Measurements from ENCODE around the gene ASB1. TPM values are rescaled to one million over a fixed set of nuclear protein-coding genes. Genes with fewer than 3 reads are reported as not detected.
"Not testable (repeated sequence)": the region's sequence is repeated elsewhere in the genome, so short reads cannot be mapped to it uniquely, and the experiment has no call there.

ASB1 gene
- total and polyA plus RNA-seq, 2 donors (not counting 1 experiment from before 2014, with no cell fraction given) = 31.9 to 50.7 TPM

DNA sequence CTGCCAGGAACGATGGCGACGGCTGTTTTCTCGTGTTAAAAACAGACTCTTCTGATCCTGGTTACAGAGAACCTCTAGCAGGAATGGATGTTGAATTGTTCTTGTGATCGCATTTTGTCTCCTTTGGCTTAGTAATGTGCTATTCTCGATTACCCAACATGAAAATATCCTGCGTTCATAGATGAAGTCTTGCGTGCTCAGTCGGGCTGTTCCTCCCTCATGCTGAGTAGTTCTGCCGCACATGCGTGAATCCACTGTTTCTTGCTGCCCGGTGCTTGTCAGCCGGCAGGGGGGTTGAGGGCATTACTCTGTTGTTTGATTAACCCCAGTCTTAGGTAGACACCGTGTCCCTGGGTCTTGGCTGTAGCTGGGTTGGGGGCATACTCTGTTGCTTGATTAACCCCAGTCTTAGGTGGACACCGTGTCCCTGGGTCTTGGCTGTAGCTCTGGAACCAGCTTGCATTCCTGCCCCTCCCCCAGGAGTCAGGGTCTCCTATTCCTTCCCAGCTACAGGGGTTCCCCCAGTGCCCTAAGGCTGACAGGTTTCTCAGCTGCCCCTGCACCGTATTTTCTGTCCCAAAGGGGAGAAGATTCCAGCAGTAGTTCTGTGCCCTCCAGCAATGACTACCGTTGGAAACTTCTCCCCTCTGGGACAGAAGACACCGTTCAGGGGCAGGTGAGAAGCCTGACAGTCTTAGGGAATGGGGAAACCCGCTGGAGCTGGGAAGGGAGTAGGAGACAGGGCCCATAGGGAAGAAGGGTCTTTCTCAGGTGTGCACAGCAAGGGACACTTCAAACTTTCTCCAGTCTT, 22.1 kb upstream of the ASB1 start:
- no peak for TF ChIP-seq EZH2 (IDR thresholded peaks at IDR 0.05; ENCODE audit: borderline replicate concordance, insufficient read depth, low read depth, low read length, poor library complexity, severe bottlenecking)
- TF ChIP-seq, protein P1, sequence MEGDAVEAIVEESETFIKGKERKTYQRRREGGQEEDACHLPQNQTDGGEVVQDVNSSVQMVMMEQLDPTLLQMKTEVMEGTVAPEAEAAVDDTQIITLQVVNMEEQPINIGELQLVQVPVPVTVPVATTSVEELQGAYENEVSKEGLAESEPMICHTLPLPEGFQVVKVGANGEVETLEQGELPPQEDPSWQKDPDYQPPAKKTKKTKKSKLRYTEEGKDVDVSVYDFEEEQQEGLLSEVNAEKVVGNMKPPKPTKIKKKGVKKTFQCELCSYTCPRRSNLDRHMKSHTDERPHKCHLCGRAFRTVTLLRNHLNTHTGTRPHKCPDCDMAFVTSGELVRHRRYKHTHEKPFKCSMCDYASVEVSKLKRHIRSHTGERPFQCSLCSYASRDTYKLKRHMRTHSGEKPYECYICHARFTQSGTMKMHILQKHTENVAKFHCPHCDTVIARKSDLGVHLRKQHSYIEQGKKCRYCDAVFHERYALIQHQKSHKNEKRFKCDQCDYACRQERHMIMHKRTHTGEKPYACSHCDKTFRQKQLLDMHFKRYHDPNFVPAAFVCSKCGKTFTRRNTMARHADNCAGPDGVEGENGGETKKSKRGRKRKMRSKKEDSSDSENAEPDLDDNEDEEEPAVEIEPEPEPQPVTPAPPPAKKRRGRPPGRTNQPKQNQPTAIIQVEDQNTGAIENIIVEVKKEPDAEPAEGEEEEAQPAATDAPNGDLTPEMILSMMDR (IDR thresholded peaks at IDR 0.05) = no peak

DNA sequence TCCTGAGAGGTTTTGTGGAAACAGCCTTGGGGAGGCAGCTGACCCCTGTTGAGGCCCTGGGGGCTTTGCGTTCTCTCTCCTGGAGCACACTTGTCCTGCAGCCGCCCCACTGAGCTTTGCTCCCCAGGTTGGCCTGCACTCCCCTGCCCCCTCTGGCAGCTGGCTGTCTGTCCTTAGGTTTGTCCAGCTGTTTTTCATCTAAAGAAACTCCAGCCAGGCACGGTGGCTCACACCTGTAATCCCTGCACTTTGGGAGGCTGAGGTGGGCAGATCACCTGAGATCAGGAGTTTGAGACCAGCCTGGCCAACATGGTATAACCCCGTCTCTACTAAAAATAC, 21.5 kb upstream of the ASB1 start:
- H3K27me3 Mint-ChIP-seq; H3K4me1 ChIP-seq (ENCODE audit: control insufficient read depth in 2 of 2, insufficient read depth in 2 of 2, low read length in 2 of 2); H3K4me2 ChIP-seq (replicated peaks; ENCODE audit: low read depth, low read length, poor library complexity, severe bottlenecking); H3K4me1 Mint-ChIP-seq; H4K20me1 ChIP-seq (ENCODE audit: control insufficient read depth, insufficient read depth, low read length, poor library complexity, severe bottlenecking); intact Hi-C loops (cut with micrococcal nuclease); H3K27ac Mint-ChIP-seq; H3K4me3 Mint-ChIP-seq; H3K9me3 Mint-ChIP-seq (ENCODE audit: insufficient read depth); POLR2A ChIA-PET; H3K27me3 ChIP-seq (replicated peaks in 1 of 4; ENCODE audit: control extremely low read depth in 1 of 4, control insufficient read depth in 3 of 4, insufficient read depth in 4 of 4, low read length in 3 of 4); DNase-seq; H3K9ac ChIP-seq (ENCODE audit: low read length); CTCF ChIA-PET; H3K4me3 ChIP-seq (ENCODE audit: control extremely low read depth in 1 of 5, extremely low read depth in 1 of 5, insufficient read depth in 1 of 5, low read depth in 2 of 5, low read length in 4 of 5); H2AFZ ChIP-seq (ENCODE audit: insufficient read depth, low read depth, low read length, poor library complexity, severe bottlenecking); H3K9me3 ChIP-seq (ENCODE audit: control extremely low read depth in 1 of 3, control insufficient read depth in 2 of 3, insufficient read depth in 1 of 3, low read length in 2 of 3); H3K79me2 ChIP-seq (ENCODE audit: control insufficient read depth, insufficient read depth, low read length); H3K27ac ChIP-seq (ENCODE audit: low read length in 2 of 2); ATAC-seq (ENCODE audit: low read depth); H3K36me3 ChIP-seq (replicated peaks in 1 of 2; ENCODE audit: control extremely low read depth in 1 of 2, control insufficient read depth in 1 of 2, extremely low read depth in 1 of 2, insufficient read depth in 2 of 2, low read length in 1 of 2): not testable (repeated sequence)
- WGBS (ENCODE audit: insufficient coverage) = 100% methylated on average over 3 of the region's 4 CpGs

More for the DNA sequence above, 22.1 kb upstream of the ASB1 start:
- no peak overlapping the region for H3K4me3 ChIP-seq (ENCODE audit: control extremely low read depth in 1 of 5, extremely low read depth in 1 of 5, insufficient read depth in 1 of 5, low read depth in 2 of 5, low read length in 4 of 5)
- no peaks in the 10 kb centered on the region for H3K4me1 Mint-ChIP-seq
- no peaks in the 10 kb centered on the region for H3K27me3 Mint-ChIP-seq
- H3K36me3 ChIP-seq (replicated peaks in 1 of 2; ENCODE audit: control extremely low read depth in 1 of 2, control insufficient read depth in 1 of 2, extremely low read depth in 1 of 2, insufficient read depth in 2 of 2, low read length in 1 of 2) = peaks cover 0 to 5% of the 10 kb centered on the region in 2 experiments
- no peaks in the 10 kb centered on the region for H3K4me1 ChIP-seq (ENCODE audit: control insufficient read depth in 2 of 2, insufficient read depth in 2 of 2, low read length in 2 of 2)
- no peak for DNase-seq
- H4K20me1 ChIP-seq (ENCODE audit: control insufficient read depth, insufficient read depth, low read length, poor library complexity, severe bottlenecking) = no peaks in the 10 kb centered on the region
- no peak overlapping the region for H2AFZ ChIP-seq (ENCODE audit: insufficient read depth, low read depth, low read length, poor library complexity, severe bottlenecking)
- no peak overlapping the region for H3K27ac Mint-ChIP-seq
- intact Hi-C loops (cut with micrococcal nuclease) = no loop called here
- H3K9ac ChIP-seq (ENCODE audit: low read length) = no peak overlapping the region
- ChIA-PET POLR2A (no interaction called here), CTCF (no interaction called here)
- H3K9me3 ChIP-seq (ENCODE audit: control extremely low read depth in 1 of 3, control insufficient read depth in 2 of 3, insufficient read depth in 1 of 3, low read length in 2 of 3) = no peaks in the 10 kb centered on the region
- no peaks in the 10 kb centered on the region for H3K79me2 ChIP-seq (ENCODE audit: control insufficient read depth, insufficient read depth, low read length)
- 90% methylated on average over 12 of the region's 19 CpGs for WGBS (ENCODE audit: insufficient coverage)
- ATAC-seq (ENCODE audit: low read depth) = no peak
- no peaks in the 10 kb centered on the region for H3K27me3 ChIP-seq (replicated peaks in 1 of 4; ENCODE audit: control extremely low read depth in 1 of 4, control insufficient read depth in 3 of 4, insufficient read depth in 4 of 4, low read length in 3 of 4)
- no peaks in the 10 kb centered on the region for H3K9me3 Mint-ChIP-seq (ENCODE audit: insufficient read depth)
- no peak overlapping the region for H3K4me2 ChIP-seq (replicated peaks; ENCODE audit: low read depth, low read length, poor library complexity, severe bottlenecking)
- no peak overlapping the region for H3K27ac ChIP-seq (ENCODE audit: low read length in 2 of 2)
- no peak overlapping the region for H3K4me3 Mint-ChIP-seq

All from B cell (primary cell).